Testis (tissue), 3 donors: Measurements from ENCODE around the gene GIMAP8. TPM values are rescaled to one million over a fixed set of nuclear protein-coding genes. Genes with fewer than 3 reads are reported as not detected.
A peak's percentile ranks its signal among the peaks of the same experiment; 100 is the strongest.

Source experiments
- DNase-seq: peaks from one replicate; pipeline ENCODE4 v3.0.0-alpha.2; 2019
- H3K27ac ChIP-seq, 2 donors: fragments of 200-600 bp; sonication (generic); one replicate each; pipeline ENCODE4 v1.5.1; 2019
- H3K27me3 ChIP-seq: fragments of 200-600 bp; sonication (generic); one replicate; pipeline ENCODE4 v1.5.1; 2019
- H3K36me3 ChIP-seq: fragments of 200-600 bp; sonication (generic); one replicate; pipeline ENCODE4 v1.5.1; 2017; ENCODE audit warnings: low read depth; ENCODE audit errors: missing control alignments
- H3K4me1 ChIP-seq: fragments of 200-600 bp; sonication (generic); one replicate; pipeline ENCODE4 v1.5.1; 2019
- H3K4me3 ChIP-seq, 2 donors: fragments of 200-600 bp; sonication (generic); one replicate each; pipeline ENCODE4 v1.5.1; 2017 to 2019
- H3K9me3 ChIP-seq: fragments of 200-600 bp; sonication (generic); one replicate; pipeline ENCODE4 v1.5.1; 2017
- POLR2A ChIP-seq: fragments of 450-650 bp; IDR thresholded peaks from one replicate; pipeline ENCODE4 v1.6.1; 2017; ENCODE audit warnings: antibody characterized with exemption, mild to moderate bottlenecking, moderate library complexity
- WGBS, 2 donors: methylation state at CpG; one replicate each; pipeline ENCODE4 v1.1.5; 2018; 5-methylcytosine and 5-hydroxymethylcytosine counted together
- intact Hi-C: fragments of 100-400 bp; cut with DNase I; formaldehyde crosslinking; loops from one replicate; pipeline ENCODE4 v1.15.1; 2023; ENCODE audit warnings: low total_unique reads
- polyA plus RNA-seq: library from polyadenylated mRNA; stranded (reverse); fragments of 350-450 nt; fragmentation: Illumina TruSeq; extraction: RNeasy Lipid Tissue Mini Kit (QIAGEN cat#74804); gene quantifications from one replicate; pipeline ENCODE4 v1.2.3, GENCODE V29; 2014; ENCODE audit warnings: low read depth, low replicate concordance; ENCODE audit not compliant: insufficient read depth
- total RNA-seq, 2 donors: library from RNA; depleted of rRNA; stranded (reverse); fragments of >200 nt; gene quantifications; one replicate each; pipeline ENCODE4 v1.2.3, GENCODE V29; 2016
- TF ChIP-seq, protein P1 (sequence below), 3 experiments: fragments of 450-650 bp in 2 of 3; fragments of 200-600 bp in 1 of 3; sonication (generic) in 1 of 3; IDR thresholded peaks; one replicate each; pipeline ENCODE4 v1.5.1; 2016 to 2019; ENCODE audit warnings: antibody characterized with exemption in 3 of 3, mild to moderate bottlenecking in 2 of 3, moderate library complexity in 1 of 3

GIMAP8 gene
- total and polyA plus RNA-seq, 3 donors from 2014 or later: 3.8 to 6.8 (median 3.8) TPM

DNA sequence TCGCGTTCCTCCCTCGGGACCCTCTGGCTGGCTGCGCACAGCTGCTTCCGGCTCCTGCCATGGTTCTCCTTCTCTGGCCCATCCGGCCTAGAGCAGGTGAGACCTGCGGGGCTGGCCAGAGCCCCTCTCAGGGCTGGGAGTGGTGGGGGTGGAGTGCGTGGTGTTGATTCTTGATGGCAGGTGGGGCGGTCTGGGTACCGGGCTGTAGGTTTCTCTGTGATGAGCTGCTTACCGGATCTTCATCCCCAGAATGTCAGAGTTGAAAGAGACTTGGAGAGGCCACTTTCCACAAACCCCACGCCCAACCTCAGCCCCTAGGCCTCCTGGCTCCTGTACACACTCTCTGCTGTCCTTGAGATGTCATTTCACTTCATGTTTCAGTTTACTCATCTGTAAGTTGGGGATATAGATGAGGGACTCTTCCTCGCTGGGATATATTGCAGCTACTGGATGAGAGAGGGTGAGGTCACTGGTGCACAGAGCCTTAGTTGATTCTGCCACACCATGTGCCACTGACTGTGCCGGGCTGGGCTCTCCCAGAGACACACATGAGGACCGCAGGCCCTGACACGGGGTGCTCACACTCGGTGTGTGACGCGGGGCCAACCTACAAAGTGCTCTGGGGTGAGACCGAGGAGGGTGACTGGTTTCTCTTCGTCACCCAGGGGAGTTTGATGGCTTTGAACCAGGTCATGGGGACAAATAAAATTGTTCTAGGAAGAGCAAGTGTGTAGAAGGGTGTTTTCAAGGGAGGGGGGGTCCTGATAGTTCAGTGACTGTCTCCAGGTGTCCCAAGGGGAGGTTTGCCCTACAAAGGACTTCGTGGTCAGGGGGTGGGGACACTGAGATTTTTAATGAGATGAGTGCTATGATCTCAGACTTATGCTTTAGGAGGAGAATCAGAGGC, 41.8 kb upstream of the GIMAP8 start:
- intact Hi-C loops: loop anchor here (5.0 kb wide), 1 partner anchor 36 kb away; no protein-coding TSS in a partner anchor
- Histone ChIP-seq H3K36me3 (no peaks in the 10 kb centered on the region), H3K9me3 (no peaks in the 10 kb centered on the region), H3K27me3 (no peaks in the 10 kb centered on the region), H3K27ac (no peak overlapping the region), H3K4me1 (peaks cover 20% of the 10 kb centered on the region), H3K4me3 (peak overlapping the region; percentile 36 to 58)
- no peak for DNase-seq
- WGBS, 2 donors: 72 to 81% methylated on average over 14 to 22 of the region's 22 CpGs
- TF ChIP-seq, protein P1, sequence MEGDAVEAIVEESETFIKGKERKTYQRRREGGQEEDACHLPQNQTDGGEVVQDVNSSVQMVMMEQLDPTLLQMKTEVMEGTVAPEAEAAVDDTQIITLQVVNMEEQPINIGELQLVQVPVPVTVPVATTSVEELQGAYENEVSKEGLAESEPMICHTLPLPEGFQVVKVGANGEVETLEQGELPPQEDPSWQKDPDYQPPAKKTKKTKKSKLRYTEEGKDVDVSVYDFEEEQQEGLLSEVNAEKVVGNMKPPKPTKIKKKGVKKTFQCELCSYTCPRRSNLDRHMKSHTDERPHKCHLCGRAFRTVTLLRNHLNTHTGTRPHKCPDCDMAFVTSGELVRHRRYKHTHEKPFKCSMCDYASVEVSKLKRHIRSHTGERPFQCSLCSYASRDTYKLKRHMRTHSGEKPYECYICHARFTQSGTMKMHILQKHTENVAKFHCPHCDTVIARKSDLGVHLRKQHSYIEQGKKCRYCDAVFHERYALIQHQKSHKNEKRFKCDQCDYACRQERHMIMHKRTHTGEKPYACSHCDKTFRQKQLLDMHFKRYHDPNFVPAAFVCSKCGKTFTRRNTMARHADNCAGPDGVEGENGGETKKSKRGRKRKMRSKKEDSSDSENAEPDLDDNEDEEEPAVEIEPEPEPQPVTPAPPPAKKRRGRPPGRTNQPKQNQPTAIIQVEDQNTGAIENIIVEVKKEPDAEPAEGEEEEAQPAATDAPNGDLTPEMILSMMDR (IDR thresholded peaks at IDR 0.05): no peak

DNA sequence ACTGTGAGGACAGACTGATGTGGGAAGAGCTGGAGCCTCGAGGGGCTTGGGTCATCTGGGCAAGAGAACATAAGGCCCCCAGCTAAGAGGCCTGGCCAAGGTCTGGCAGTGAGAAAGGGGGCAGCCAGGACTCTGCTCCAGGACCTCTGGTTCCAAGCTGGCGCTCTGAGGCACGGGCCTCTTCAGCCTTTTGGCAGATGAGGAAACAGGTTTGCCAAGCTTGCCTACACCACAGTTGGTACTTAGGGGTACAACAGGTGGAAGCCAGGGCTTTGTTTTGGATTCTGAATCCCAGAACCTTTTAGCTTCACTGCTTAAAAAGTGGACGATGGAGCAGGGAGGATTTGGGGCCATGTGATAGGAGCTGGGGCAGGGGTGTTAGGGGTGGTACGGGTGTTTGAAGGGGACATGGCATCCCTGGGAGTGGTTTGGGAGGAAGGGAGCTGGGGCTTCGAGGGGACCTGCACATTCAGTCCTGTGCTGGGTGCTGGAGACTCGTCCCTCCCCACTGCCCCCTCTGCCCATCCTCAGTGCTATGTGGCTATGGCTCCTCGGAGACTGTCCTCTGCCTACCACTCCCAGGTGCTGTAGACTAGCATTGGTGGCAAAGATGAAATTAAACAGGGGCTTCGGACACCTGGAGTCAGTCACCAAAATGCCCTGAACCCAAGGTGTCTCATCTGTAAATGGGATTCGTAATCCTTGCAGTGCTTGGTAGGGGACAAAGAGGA, 41.0 kb upstream of the GIMAP8 start:
- H3K9me3 ChIP-seq: no peaks in the 10 kb centered on the region
- peaks cover 13% of the 10 kb centered on the region for H3K4me1 ChIP-seq
- intact Hi-C loops: loop anchor here (5.0 kb wide), 1 partner anchor 37 kb away; no protein-coding TSS in a partner anchor
- H3K27me3 ChIP-seq: no peaks in the 10 kb centered on the region
- no peak for DNase-seq
- H3K27ac ChIP-seq: no peak overlapping the region
- no peaks in the 10 kb centered on the region for H3K36me3 ChIP-seq
- WGBS, 2 donors: 78 to 89% methylated on average over 10 of the region's 10 CpGs
- no peak for TF ChIP-seq POLR2A
- TF ChIP-seq, protein P1 (IDR thresholded peaks at IDR 0.05): no peak
- H3K4me3 ChIP-seq: no peak overlapping the region

DNA sequence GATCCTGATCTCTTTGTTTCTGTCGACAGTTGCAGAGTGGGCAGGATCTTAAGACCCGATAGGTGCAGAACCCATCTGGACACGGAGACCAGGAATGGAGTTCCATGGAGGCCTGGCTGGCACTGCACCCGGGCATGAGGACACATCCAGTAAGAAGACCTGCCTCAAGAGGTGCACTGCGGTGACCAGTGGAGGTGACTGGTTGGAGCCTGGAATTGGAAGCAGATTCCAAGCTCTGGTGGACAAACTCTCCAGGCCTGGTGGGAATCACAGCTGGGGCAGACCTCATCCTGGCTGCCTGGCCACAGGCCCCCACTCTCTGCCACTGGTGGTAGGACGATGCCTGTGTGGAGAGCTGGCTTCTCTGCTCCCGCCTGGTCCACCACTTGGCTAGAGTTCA, 40.3 kb upstream of the GIMAP8 start:
- 85 to 91% methylated on average over 6 to 7 of the region's 7 CpGs for WGBS, 2 donors

DNA sequence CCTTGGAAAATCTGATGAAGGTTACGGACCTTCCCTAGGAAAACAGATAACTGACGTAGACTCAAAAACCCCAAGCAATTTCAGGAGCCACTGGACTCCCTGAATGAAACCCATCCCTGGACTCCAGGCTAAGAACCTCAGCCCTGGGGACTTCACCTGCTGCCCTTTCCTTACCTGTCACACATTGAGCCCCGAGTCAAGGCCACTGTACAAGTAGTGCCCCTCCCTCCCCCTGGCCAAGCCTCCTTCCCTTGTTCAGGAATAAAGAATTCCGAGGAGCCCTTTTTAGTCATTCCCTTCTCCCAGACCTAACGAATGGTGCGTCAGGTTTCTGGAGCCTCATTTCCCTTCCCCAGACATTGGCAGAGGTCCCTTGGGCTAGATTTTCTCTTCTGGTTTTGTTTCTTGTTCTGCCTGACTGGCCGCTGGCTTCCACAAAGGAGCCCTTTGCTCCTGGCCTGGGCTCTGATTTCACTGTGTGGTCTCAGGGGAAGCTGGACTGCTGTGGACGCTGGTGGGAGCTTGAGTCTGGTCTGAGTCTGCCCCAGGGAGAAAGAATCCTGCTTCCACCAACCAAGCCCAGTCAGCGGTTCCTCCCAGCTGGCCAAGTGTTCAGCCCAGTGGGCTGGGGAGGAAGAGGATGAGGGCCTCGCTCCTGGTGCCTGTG, 39.6 kb upstream of the GIMAP8 start:
- no peaks in the 10 kb centered on the region for H3K9me3 ChIP-seq
- H3K4me3 ChIP-seq: no peak overlapping the region
- intact Hi-C loops: no loop called here
- peak; percentile 45 for DNase-seq
- peak overlapping the region; percentile 3 to 35 for H3K27ac ChIP-seq
- no peak for TF ChIP-seq POLR2A
- TF ChIP-seq, protein P1 (IDR thresholded peaks at IDR 0.05): no peak
- peaks cover 18% of the 10 kb centered on the region for H3K4me1 ChIP-seq
- H3K36me3 ChIP-seq: no peaks in the 10 kb centered on the region
- WGBS, 2 donors: 67 to 77% methylated on average over 9 to 10 of the region's 10 CpGs
- no peaks in the 10 kb centered on the region for H3K27me3 ChIP-seq

More for the DNA sequence above, 40.3 kb upstream of the GIMAP8 start:
- Histone ChIP-seq H3K4me1 (peaks cover 13% of the 10 kb centered on the region), H3K27me3 (no peaks in the 10 kb centered on the region), H3K27ac (peak overlapping the region; percentile 3 to 35), H3K36me3 (no peaks in the 10 kb centered on the region), H3K9me3 (no peaks in the 10 kb centered on the region), H3K4me3 (no peak overlapping the region)
- no peak for DNase-seq
- intact Hi-C loops: no loop called here
- TF ChIP-seq, protein P1 (IDR thresholded peaks at IDR 0.05): no peak
- TF ChIP-seq POLR2A: no peak
